GM12873 (cell line): Measurements from ENCODE around the gene MRTFA.

Experiments used
- CTCF ChIP-seq: IDR thresholded peaks from 2 replicates; pipeline ENCODE4 v1.5.1; 2012; ENCODE audit warnings: low read depth, mild to moderate bottlenecking, moderate library complexity, low read length, control low read depth; ENCODE audit not compliant: insufficient read depth; ENCODE audit errors: missing control alignments

Gene MRTFA

GRCh38 chr22:40409613-40410113, 226.9 kb downstream of the MRTFA start:
- TF ChIP-seq CTCF: no peak

GRCh38 chr22:40408718-40409612, 227.6 kb downstream of the MRTFA start:
- TF ChIP-seq CTCF: no peak

GRCh38 chr22:40407831-40408717, 228.4 kb downstream of the MRTFA start:
- no peak for TF ChIP-seq CTCF

- TF ChIP-seq CTCF: no peak
Observed at GRCh38 chr22:40407021-40407761, 229.3 kb downstream of the MRTFA start.

GRCh38 chr22:40406063-40406890, 230.2 kb downstream of the MRTFA start:
- TF ChIP-seq CTCF: no peak

GRCh38 chr22:40405178-40406062, 231.1 kb downstream of the MRTFA start:
- TF ChIP-seq CTCF: no peak
